Measurements from ENCODE around the gene DES.

DES gene

DNA sequence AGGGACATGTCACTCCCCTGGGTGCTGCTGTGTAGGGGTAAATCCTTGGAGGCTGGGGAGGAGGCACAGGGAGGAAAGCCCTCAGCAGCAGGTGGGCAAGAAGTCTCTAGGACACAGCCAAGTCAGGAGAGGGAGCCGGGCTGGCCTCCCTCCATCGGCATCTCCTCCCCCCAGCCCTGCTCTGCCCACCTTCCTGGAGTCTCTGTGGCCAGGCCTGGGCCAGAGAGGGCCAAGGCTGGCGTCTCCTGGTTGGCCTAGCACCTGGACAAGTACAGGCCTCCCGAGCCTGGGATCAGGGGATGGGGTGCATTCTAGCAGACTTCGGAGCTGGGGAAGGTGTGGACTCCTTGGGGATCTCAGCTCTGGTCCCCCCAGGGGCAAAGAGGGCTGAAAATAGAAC, 18.3 kb downstream of the DES start:
- Histone ChIP-seq H4K20me1 (no peaks in the 10 kb centered on the region), H3K4me1 (peaks cover 20% of the 10 kb centered on the region), H3K9me3 (no peaks in the 10 kb centered on the region), H3K4me2 (peak overlapping the region; percentile 65), H3K4me3 (no peak overlapping the region), H3K27ac (no peak overlapping the region), H3K36me3 (no peaks in the 10 kb centered on the region), H3K9ac (no peak overlapping the region), H3K27me3 (peaks cover 32% of the 10 kb centered on the region)
- TF ChIP-seq Cebpa-rat (IDR thresholded peaks at IDR 0.05) = no peak

DNA sequence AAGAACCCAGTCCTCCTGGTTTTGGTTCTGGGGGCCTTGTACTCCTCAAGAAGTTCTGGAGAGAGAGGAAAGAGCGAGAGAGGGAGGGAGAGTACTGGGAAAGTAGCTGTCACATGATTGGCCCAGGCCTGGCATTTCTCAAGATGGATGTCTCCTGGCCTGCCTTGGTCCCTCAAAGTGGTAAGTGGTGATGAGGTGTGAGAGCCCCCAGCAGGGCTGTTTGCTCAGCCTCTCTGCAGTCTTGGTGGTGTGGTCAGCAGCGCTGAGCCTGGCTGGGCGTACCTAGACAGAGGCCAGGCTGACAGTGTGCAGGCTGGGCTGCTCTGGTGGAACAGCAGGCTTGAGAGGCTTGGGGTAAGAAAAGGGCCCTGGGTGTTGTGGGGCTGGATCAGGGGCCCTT, 19.0 kb downstream of the DES start:
- no peak for TF ChIP-seq Cebpa-rat (IDR thresholded peaks at IDR 0.05)
- Histone ChIP-seq H3K9ac (no peak overlapping the region), H3K4me3 (no peak overlapping the region), H3K4me1 (peaks cover 21% of the 10 kb centered on the region), H3K36me3 (no peaks in the 10 kb centered on the region), H3K4me2 (peak overlapping the region; percentile 65), H4K20me1 (no peaks in the 10 kb centered on the region), H3K9me3 (no peaks in the 10 kb centered on the region), H3K27me3 (peaks cover 32% of the 10 kb centered on the region), H3K27ac (no peak overlapping the region)

DNA sequence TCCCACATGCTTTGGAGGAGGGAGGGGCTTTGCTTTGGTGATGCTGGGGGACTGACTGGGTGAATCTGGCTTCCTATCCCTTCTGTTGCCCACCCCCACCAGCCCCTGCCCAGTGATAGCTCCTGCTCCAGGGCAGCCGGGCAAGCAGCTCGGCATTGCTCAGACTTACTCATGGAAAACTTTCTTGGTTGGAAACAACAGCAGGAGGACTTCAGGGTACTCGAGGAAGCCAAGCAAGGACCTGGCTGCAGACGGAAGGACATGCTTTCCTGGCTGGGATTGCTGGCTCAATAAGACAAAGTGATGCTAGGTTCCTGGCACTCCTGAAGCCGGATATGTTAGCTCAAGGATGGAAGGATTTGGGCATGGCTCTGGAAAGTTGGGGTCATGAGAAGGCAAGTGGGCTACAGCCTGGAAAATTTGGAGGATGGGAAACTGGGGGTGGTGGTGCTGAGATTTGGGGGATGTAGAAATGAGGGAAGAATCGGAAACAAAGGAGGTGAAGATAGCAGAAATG, 19.6 kb downstream of the DES start:
- peaks cover 24% of the 10 kb centered on the region for H3K4me1 ChIP-seq
- no peak overlapping the region for H3K27ac ChIP-seq
- H3K4me3 ChIP-seq = no peak overlapping the region
- TF ChIP-seq Cebpa-rat (IDR thresholded peaks at IDR 0.05) = no peak
- H3K4me2 ChIP-seq = no peak overlapping the region
- no peak overlapping the region for H3K9ac ChIP-seq
- peaks cover 32% of the 10 kb centered on the region for H3K27me3 ChIP-seq
- H3K9me3 ChIP-seq = no peaks in the 10 kb centered on the region
- H3K36me3 ChIP-seq = no peaks in the 10 kb centered on the region
- no peaks in the 10 kb centered on the region for H4K20me1 ChIP-seq

DNA sequence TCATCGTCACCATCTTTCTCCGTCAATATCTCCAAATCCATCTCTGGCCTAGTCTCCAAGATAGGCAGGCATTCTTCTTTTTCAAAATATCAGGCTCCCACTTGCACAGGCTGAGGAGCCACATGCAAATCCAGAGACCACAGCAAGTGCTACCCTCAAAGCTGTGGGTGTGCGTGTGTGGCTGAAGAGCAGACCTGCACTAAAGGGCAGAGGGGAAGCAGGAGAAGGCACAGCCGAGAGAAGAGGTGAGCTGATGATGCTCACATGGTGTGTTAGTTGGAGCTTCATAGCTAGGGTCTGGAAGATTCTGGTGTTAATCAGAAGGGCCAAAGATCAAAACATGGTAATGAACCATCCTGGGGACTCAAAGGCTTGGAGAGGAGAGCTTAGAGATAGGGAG, 20.3 kb downstream of the DES start:
- no peaks in the 10 kb centered on the region for H4K20me1 ChIP-seq
- H3K27me3 ChIP-seq = peaks cover 32% of the 10 kb centered on the region
- no peak overlapping the region for H3K27ac ChIP-seq
- no peak overlapping the region for H3K4me2 ChIP-seq
- H3K4me1 ChIP-seq = peaks cover 26% of the 10 kb centered on the region
- TF ChIP-seq Cebpa-rat (IDR thresholded peaks at IDR 0.05) = no peak
- no peak overlapping the region for H3K9ac ChIP-seq
- no peaks in the 10 kb centered on the region for H3K9me3 ChIP-seq
- H3K4me3 ChIP-seq = no peak overlapping the region
- H3K36me3 ChIP-seq = no peaks in the 10 kb centered on the region

DNA sequence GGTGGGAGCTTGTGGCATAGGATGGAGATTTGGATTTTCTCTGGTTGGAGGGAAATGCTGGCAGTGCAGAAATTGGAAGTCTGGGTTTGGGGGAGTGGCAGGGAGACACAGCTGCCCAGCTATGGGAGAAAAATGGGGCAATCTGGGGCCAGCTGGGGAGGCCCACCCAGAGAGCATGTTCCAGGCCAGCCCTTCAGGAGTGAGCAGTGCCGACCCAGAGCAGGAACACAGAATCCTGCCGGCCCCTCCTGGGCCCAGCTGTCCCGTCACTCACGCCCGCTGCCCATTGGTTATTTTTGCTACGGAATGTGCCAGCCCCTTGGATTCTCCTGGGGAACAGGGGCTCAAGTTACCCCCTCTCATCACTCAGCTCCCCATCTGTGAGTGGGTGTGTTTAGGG, 21.3 kb downstream of the DES start:
- TF ChIP-seq Cebpa-rat (IDR thresholded peaks at IDR 0.05) = no peak
- Histone ChIP-seq H3K9me3 (no peaks in the 10 kb centered on the region), H3K27ac (no peak overlapping the region), H4K20me1 (no peaks in the 10 kb centered on the region), H3K4me2 (no peak overlapping the region), H3K4me3 (no peak overlapping the region), H3K27me3 (peaks cover 21% of the 10 kb centered on the region), H3K4me1 (peaks cover 30% of the 10 kb centered on the region), H3K36me3 (no peaks in the 10 kb centered on the region), H3K9ac (no peak overlapping the region)

DNA sequence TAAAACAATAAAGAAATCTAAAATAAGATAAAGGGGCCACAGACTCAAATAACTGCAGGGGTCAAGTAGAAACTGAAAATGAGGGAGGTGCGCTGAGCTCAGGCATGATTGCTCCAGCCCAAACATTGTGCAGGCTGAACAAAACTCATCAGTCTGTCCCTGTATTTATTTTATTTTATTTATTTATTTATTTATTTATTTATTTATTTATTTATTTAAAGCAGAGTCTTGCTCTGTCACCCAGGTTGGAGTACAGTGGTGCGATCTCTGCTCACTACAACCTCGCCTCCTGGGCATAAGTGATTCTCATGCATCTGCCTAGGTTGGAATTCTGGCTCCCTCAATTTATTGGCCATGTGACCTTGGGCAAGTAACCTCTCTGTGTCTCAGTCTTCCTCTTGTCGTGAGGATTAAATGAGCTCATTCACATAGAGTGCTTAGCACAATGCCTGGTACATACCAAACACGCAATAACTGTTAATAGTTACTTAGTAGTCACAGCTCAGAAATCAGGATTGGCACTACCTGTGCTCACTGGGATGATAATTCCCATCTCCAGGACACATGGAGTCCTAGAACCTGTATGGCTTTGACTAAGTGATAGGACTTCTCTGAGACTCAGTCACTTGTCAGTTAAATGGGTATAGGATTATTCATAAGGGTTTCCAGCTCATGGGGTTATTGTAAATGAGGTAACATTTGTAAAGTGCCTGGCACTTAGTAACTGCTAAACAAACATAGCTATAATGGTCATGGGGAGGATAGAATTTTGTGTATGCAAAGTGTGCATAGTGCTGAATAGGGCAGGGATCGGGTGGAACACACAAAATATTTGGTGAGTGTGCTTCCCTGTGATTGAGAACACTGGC, 22.4 kb downstream of the DES start:
- peak overlapping the region; percentile 86; the same call in 1 of the 2 replicates for H3K4me2 ChIP-seq

DNA sequence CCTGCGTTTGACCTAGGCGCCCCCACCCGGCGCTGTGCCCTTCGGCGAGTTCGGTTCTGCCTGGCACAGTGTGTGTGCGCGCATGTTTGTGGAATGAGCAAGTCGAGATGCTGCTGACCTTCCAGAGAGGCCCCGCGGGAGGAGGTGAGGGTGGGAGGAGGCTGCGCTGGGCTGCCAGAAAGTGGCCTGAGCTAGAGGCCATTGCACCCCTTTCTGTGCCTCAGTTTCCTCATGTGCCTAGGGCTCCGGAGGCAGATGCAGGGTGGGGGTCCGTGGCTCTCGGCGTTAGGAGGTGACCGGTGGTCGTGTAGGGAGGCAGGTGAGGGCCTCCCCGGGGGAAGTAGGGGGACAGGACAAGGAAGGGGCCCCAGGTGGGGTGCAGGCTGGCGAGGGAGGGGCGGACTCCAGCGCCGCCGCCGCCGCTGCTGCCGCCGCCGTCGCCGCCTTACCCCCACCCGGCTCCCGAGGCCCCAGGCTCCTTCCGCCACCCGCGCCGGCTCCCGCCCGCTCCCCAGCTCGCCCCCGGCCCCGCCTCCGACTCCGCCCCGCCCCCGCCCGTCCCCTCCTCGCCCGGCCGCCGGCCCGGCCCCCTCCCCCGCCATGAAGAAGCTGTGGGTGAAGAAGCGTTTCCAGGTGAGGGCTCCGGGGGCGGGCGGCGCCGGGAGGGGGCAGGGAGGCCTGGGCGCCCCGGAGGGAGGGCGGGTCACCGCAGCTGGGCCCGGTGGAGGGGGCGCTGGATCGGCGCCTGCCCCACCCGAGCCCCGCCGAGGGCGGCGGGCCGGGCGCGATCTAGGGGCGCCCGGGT, 23.5 kb downstream of the DES start:
- H3K27me3 ChIP-seq = peaks cover 3% of the 10 kb centered on the region; the same call in 1 of the 2 replicates
- peak overlapping the region; percentile 74 for H3K27ac ChIP-seq
- H4K20me1 ChIP-seq = peaks cover 6% of the 10 kb centered on the region; the same call in 1 of the 2 replicates
- peak overlapping the region; percentile 69 for H3K4me3 ChIP-seq
- peaks cover 45% of the 10 kb centered on the region for H3K4me1 ChIP-seq
- no peaks in the 10 kb centered on the region for H3K9me3 ChIP-seq
- H3K4me2 ChIP-seq = peak overlapping the region; percentile 86
- peak overlapping the region; percentile 76 for H3K9ac ChIP-seq
- no peaks in the 10 kb centered on the region for H3K36me3 ChIP-seq
- TF ChIP-seq Cebpa-rat (IDR thresholded peaks at IDR 0.05) = no peak

More for the DNA sequence above, 22.4 kb downstream of the DES start:
- H3K4me1 ChIP-seq = peaks cover 41% of the 10 kb centered on the region
- H4K20me1 ChIP-seq = no peaks in the 10 kb centered on the region
- TF ChIP-seq Cebpa-rat (IDR thresholded peaks at IDR 0.05) = no peak
- H3K27me3 ChIP-seq = peaks cover 10% of the 10 kb centered on the region
- no peak overlapping the region for H3K4me3 ChIP-seq
- no peaks in the 10 kb centered on the region for H3K36me3 ChIP-seq
- H3K9me3 ChIP-seq = no peaks in the 10 kb centered on the region
- H3K27ac ChIP-seq = no peak overlapping the region
- H3K9ac ChIP-seq = no peak overlapping the region

DNA sequence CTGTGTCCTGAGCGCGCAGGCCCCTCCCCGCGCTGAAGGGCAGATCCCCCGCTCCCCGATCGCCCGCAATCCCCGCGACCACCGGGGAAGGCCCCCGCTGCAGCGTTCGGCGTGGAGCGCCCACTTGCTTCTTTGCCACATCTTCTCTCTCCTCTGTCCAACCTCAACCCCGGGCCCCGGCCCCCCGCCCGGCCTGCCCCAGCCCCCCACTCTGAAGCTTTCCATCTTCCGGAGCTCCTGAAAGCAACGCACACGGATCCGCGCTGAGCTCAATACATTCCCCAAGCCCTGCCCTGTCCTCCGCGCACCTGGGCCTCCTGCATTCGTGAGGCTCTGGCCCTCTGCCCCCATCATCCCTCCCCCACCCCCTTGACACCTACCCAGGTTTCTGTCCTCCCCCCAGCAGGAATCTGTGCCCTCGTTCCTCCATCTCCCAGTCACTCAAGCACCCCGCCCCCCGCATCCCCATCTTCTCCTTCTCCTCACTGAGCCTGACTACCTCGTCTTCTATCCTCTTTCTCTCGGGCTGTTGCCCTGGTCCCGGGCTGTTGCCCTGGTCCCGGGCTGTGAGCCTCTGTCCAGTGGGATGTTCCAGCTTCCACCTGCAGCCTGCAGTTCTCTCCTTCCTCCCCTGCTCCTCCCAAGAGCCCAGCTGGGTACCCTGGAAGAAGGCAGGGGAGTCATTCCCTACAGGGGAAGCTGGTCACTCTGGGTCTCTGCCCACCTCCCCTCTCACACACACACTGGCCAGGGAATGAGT, 24.3 kb downstream of the DES start:
- Histone ChIP-seq H3K4me3 (peak overlapping the region; percentile 69), H3K4me1 (peaks cover 40% of the 10 kb centered on the region), H3K27ac (0 out of 2 replicates have a peak overlapping the region, but pooled peaks have one; percentile 56), H4K20me1 (peaks cover 6% of the 10 kb centered on the region; the same call in 1 of the 2 replicates), H3K9ac (peak overlapping the region; percentile 76), H3K4me2 (peak overlapping the region; percentile 72), H3K9me3 (no peaks in the 10 kb centered on the region), H3K36me3 (no peaks in the 10 kb centered on the region), H3K27me3 (peaks cover 9% of the 10 kb centered on the region)
- no peak for TF ChIP-seq Cebpa-rat (IDR thresholded peaks at IDR 0.05)

DNA sequence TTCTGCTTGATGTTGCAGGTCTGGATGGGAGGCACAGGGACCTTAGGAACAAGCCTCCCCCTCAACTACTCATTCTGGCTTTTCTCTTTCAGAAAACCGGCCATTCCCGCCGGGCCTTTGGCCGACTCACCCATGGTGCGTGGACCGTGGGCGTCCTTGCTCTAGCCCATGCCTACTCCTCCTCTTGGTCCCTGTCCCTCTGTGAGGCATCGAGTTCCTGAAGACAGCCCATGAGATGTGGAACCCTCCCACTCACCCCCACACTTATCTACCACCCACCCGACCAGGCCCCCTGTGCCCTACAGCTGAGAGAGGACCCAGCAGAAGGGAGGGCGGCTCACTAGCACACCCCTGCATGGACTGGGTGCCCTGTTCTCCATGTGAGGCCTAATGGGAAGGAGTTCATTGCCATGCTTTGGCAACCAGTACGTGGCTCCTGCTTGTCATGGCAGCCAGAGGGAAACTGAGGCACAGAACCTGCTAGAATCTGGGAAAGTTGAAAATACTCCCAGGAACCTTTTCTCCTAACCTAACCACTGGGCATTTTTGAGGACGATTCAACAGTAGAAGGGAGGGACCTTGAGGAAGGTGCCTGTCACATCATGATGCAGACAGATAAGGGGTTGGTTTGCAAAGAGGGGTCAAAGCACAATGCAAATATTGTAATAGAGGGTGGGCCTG, 25.0 kb downstream of the DES start:
- peak overlapping the region; percentile 72 for H3K4me2 ChIP-seq
- H3K27ac ChIP-seq = no peak overlapping the region
- H4K20me1 ChIP-seq = peaks cover 12% of the 10 kb centered on the region
- no peak for TF ChIP-seq Cebpa-rat (IDR thresholded peaks at IDR 0.05)
- peaks cover 2% of the 10 kb centered on the region; the same call in 1 of the 2 replicates for H3K36me3 ChIP-seq
- peaks cover 41% of the 10 kb centered on the region for H3K4me1 ChIP-seq
- H3K9me3 ChIP-seq = no peaks in the 10 kb centered on the region
- peaks cover 16% of the 10 kb centered on the region for H3K27me3 ChIP-seq
- H3K4me3 ChIP-seq = no peak overlapping the region
- no peak overlapping the region for H3K9ac ChIP-seq
